HepG2 (cell line): ENCODE data around the gene CCT4. TPM values are rescaled to one million over a fixed set of nuclear protein-coding genes. Genes with fewer than 3 reads are reported as not detected.

Experiments used
- ARID2 ChIP-seq: sonication (generic); formaldehyde crosslinking; IDR thresholded peaks from 2 replicates; pipeline ENCODE4 v1.8.1; 2022; ENCODE audit warnings: mild to moderate bottlenecking, missing genetic modification reagents, borderline replicate concordance
- CEBPZ ChIP-seq: IDR thresholded peaks from 2 replicates; pipeline ENCODE4 v1.6.1; 2012; ENCODE audit warnings: low read length, improper control_type of control experiment
- FIP1L1 ChIP-seq: fragments of 200-400 bp; formaldehyde crosslinking; IDR thresholded peaks from 2 replicates; pipeline ENCODE4 v1.6.1; 2018; ENCODE audit warnings: low read depth, mild to moderate bottlenecking, low read length, moderate library complexity, borderline replicate concordance; ENCODE audit not compliant: insufficient read depth
- GZF1 ChIP-seq: sonication (generic); formaldehyde crosslinking; IDR thresholded peaks from 2 replicates; pipeline ENCODE4 v1.5.1; 2020; ENCODE audit warnings: mild to moderate bottlenecking, missing genetic modification reagents
- HIVEP1 ChIP-seq: sonication (generic); formaldehyde crosslinking; IDR thresholded peaks from 2 replicates; pipeline ENCODE4 v1.4.0; 2020; ENCODE audit warnings: mild to moderate bottlenecking, missing genetic modification reagents
- HMGA1 ChIP-seq: sonication (generic); formaldehyde crosslinking; conservative IDR thresholded peaks from 2 replicates; pipeline ENCODE4 v1.4.0; 2020; ENCODE audit warnings: missing genetic modification reagents
- IKZF1 ChIP-seq: fragments of 450-650 bp; IDR thresholded peaks from 2 replicates; pipeline ENCODE4 v1.7.1; 2016
- ISL2 ChIP-seq: sonication (generic); formaldehyde crosslinking; IDR thresholded peaks from 2 replicates; pipeline ENCODE4 v1.5.0; 2020; ENCODE audit warnings: missing genetic modification reagents
- KDM5A ChIP-seq: fragments of 200-600 bp; sonication (generic); IDR thresholded peaks from 2 replicates; pipeline ENCODE4 v1.7.0; 2018; ENCODE audit warnings: antibody characterized with exemption, mild to moderate bottlenecking, low read length, borderline replicate concordance
- NCOA1 ChIP-seq: sonication (generic); formaldehyde crosslinking; IDR thresholded peaks from 2 replicates; pipeline ENCODE4 v1.9.0; 2021; ENCODE audit warnings: missing genetic modification reagents
- RAD51 ChIP-seq: fragments of 450-650 bp; IDR thresholded peaks from 2 replicates; pipeline ENCODE4 v1.6.1; 2016; ENCODE audit warnings: borderline replicate concordance
- SRSF9 ChIP-seq: fragments of 200-400 bp; formaldehyde crosslinking; IDR thresholded peaks from 2 replicates; pipeline ENCODE4 v1.6.1; 2018; ENCODE audit warnings: borderline replicate concordance, mild to moderate bottlenecking, low read depth, low read length; ENCODE audit not compliant: insufficient read depth, poor library complexity, severe bottlenecking
- ZEB1 ChIP-seq: IDR thresholded peaks from 2 replicates; pipeline ENCODE4 v1.6.1; 2012; ENCODE audit warnings: mild to moderate bottlenecking, low read depth, inconsistent platforms; ENCODE audit not compliant: insufficient replicate concordance
- ZNF263 ChIP-seq: sonication (generic); formaldehyde crosslinking; IDR thresholded peaks from 2 replicates; pipeline ENCODE4 v1.4.0; 2020; ENCODE audit warnings: missing genetic modification reagents
- ZNF543 ChIP-seq: sonication (generic); formaldehyde crosslinking; IDR thresholded peaks from 2 replicates; pipeline ENCODE4 v1.4.0; 2020; ENCODE audit warnings: mild to moderate bottlenecking, missing genetic modification reagents
- ZNF629 ChIP-seq: sonication (generic); formaldehyde crosslinking; conservative IDR thresholded peaks from 2 replicates; pipeline ENCODE4 v1.5.0; 2020; ENCODE audit warnings: missing genetic modification reagents
- ZNF652 ChIP-seq: IDR thresholded peaks from 2 replicates; pipeline ENCODE4 v1.6.1; 2016; ENCODE audit warnings: low read depth, borderline replicate concordance
- ZNF670 ChIP-seq: sonication (generic); formaldehyde crosslinking; IDR thresholded peaks from 2 replicates; pipeline ENCODE4 v1.8.0; 2022; ENCODE audit warnings: mild to moderate bottlenecking, missing genetic modification reagents, borderline replicate concordance
- ZSCAN20 ChIP-seq: sonication (generic); formaldehyde crosslinking; IDR thresholded peaks from 2 replicates; pipeline ENCODE4 v1.4.0; 2020; ENCODE audit warnings: missing genetic modification reagents, mild to moderate bottlenecking, borderline replicate concordance
- polyA plus RNA-seq, 8 experiments: library from polyadenylated mRNA; depleted of rRNA in 3 of 8; stranded (reverse) in 7 of 8; unstranded in 1 of 8; fragments of >200 nt; fragmentation: Illumina TruSeq in 4 of 8; extraction: Trizol in 4 of 8; gene quantifications; 2 replicates each; pipeline versions ENCODE4 v1.2.1 to v1.2.3, GENCODE V29; 2011 to 2016; ENCODE audit warnings: low read depth in 4 of 8, missing spikeins in 1 of 8, mixed read lengths in 1 of 8; ENCODE audit not compliant: insufficient read depth in 1 of 8
- total RNA-seq, 5 experiments: library from RNA; depleted of rRNA; stranded (reverse); fragments of >200 nt; fragmentation: Illumina TruSeq; extraction: Trizol; gene quantifications; 2 replicates each; pipeline ENCODE4 v1.2.3, GENCODE V29; 2016; ENCODE audit warnings: low read depth in 1 of 5
- TF ChIP-seq, protein P1 (sequence below): sonication (generic); formaldehyde crosslinking; IDR thresholded peaks from 2 replicates; pipeline ENCODE4 v1.5.0; 2020; ENCODE audit warnings: missing genetic modification reagents, mild to moderate bottlenecking, borderline replicate concordance
- TF ChIP-seq, protein P2 (sequence below): sonication (generic); formaldehyde crosslinking; IDR thresholded peaks from 2 replicates; pipeline ENCODE4 v1.4.0; 2020; ENCODE audit warnings: mild to moderate bottlenecking, missing genetic modification reagents
- TF ChIP-seq, protein P3 (sequence below): fragments of 450-650 bp; IDR thresholded peaks from 2 replicates; pipeline ENCODE4 v1.6.1; 2017

Gene CCT4
- total and polyA plus RNA-seq, 2 of the 13 experiments (the other 11 are each of a cell fraction or from before 2014, with no cell fraction given), result 138 to 340 TPM

GRCh38 chr2:61905372-61906185, 17.1 kb upstream of the CCT4 start, which contains the start of gene COMMD1 (continued):
- TF ChIP-seq, protein P1, sequence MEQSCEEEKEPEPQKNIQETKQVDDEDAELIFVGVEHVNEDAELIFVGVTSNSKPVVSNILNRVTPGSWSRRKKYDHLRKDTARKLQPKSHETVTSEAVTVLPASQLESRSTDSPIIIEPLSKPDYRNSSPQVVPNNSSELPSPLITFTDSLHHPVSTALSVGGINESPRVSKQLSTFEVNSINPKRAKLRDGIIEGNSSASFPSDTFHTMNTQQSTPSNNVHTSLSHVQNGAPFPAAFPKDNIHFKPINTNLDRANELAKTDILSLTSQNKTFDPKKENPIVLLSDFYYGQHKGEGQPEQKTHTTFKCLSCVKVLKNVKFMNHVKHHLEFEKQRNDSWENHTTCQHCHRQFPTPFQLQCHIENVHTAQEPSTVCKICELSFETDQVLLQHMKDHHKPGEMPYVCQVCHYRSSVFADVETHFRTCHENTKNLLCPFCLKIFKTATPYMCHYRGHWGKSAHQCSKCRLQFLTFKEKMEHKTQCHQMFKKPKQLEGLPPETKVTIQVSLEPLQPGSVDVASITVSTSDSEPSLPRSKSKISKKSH (CRISPR knock-in tag), result peak; percentile 83; the same call in 1 of the 2 replicates
- TF ChIP-seq HMGA1, result no peak
- no peak for TF ChIP-seq CEBPZ
- TF ChIP-seq KDM5A, result peak; percentile 87
- TF ChIP-seq ZNF543 (CRISPR knock-in tag), result peak; percentile 74; the same call in 1 of the 2 replicates
- TF ChIP-seq IKZF1, result no peak
- 0 out of 2 replicates have a peak, but pooled peaks have one; percentile 50 for TF ChIP-seq ARID2 (CRISPR knock-in tag)
- TF ChIP-seq ZNF652, result no peak
- TF ChIP-seq RAD51, result no peak
- TF ChIP-seq, protein P2, sequence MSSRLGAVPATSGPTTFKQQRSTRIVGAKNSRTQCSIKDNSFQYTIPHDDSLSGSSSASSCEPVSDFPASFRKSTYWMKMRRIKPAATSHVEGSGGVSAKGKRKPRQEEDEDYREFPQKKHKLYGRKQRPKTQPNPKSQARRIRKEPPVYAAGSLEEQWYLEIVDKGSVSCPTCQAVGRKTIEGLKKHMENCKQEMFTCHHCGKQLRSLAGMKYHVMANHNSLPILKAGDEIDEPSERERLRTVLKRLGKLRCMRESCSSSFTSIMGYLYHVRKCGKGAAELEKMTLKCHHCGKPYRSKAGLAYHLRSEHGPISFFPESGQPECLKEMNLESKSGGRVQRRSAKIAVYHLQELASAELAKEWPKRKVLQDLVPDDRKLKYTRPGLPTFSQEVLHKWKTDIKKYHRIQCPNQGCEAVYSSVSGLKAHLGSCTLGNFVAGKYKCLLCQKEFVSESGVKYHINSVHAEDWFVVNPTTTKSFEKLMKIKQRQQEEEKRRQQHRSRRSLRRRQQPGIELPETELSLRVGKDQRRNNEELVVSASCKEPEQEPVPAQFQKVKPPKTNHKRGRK (CRISPR knock-in tag), result no peak
- no peak for TF ChIP-seq ZNF629
- TF ChIP-seq ISL2 (CRISPR knock-in tag), result peak; percentile 47; the same call in 1 of the 2 replicates
- no peak for TF ChIP-seq ZNF263 (CRISPR knock-in tag)
- no peak for TF ChIP-seq SRSF9
- peak; percentile 54; the same call in 1 of the 2 replicates for TF ChIP-seq ZNF670 (CRISPR knock-in tag)
- no peak for TF ChIP-seq ZEB1
- TF ChIP-seq, protein P3, sequence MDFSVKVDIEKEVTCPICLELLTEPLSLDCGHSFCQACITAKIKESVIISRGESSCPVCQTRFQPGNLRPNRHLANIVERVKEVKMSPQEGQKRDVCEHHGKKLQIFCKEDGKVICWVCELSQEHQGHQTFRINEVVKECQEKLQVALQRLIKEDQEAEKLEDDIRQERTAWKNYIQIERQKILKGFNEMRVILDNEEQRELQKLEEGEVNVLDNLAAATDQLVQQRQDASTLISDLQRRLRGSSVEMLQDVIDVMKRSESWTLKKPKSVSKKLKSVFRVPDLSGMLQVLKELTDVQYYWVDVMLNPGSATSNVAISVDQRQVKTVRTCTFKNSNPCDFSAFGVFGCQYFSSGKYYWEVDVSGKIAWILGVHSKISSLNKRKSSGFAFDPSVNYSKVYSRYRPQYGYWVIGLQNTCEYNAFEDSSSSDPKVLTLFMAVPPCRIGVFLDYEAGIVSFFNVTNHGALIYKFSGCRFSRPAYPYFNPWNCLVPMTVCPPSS, result no peak
- TF ChIP-seq FIP1L1, result no peak
- no peak for TF ChIP-seq GZF1
- TF ChIP-seq HIVEP1 (CRISPR knock-in tag), result peak; percentile 95
- TF ChIP-seq NCOA1 (CRISPR knock-in tag), result no peak
- no peak for TF ChIP-seq ZSCAN20 (CRISPR knock-in tag)
